Psoas muscle (tissue), 8 donors: ENCODE results near the gene GBP5. TPM values are rescaled to one million over a fixed set of nuclear protein-coding genes. Genes with fewer than 3 reads are reported as not detected.
"Not testable (repeated sequence)": the region's sequence is repeated elsewhere in the genome, so short reads cannot be mapped to it uniquely, and the experiment has no call there.

Experiments used
- ATAC-seq, 4 donors: fragments of 200-7000 bp; cut with Tn5 transposase; one replicate each; pipeline ENCODE4 v1.9.1; 2020; ENCODE audit warnings: moderate library complexity in 3 of 4, mild to moderate bottlenecking in 2 of 4
- DNase-seq, 2 donors: peaks; one replicate each; pipeline ENCODE4 v3.0.0-alpha.2; 2020
- H3K27ac ChIP-seq: fragments of 200-600 bp; one replicate; pipeline ENCODE4 v1.8.0; 2022
- H3K27me3 ChIP-seq, 3 donors: fragments of 200-600 bp in 1 of 3; one replicate each; pipeline versions ENCODE4 v1.6.1 to v1.8.0; 2013 to 2022; ENCODE audit warnings: low read length in 2 of 3, mild to moderate bottlenecking in 2 of 3, moderate library complexity in 1 of 3; ENCODE audit not compliant: insufficient read depth in 3 of 3
- H3K36me3 ChIP-seq, 2 donors: fragments of 200-600 bp in 1 of 2; one replicate each; pipeline versions ENCODE4 v1.6.1 to v1.8.0; 2013 to 2022; ENCODE audit warnings: low read depth in 1 of 2, mild to moderate bottlenecking in 1 of 2, moderate library complexity in 1 of 2; ENCODE audit not compliant: insufficient read depth in 1 of 2
- H3K4me1 ChIP-seq: fragments of 200-600 bp; one replicate; pipeline ENCODE4 v1.8.0; 2022
- H3K4me3 ChIP-seq: fragments of 200-600 bp; one replicate; pipeline ENCODE4 v1.8.0; 2022; ENCODE audit warnings: mild to moderate bottlenecking
- H3K9me3 ChIP-seq: fragments of 200-600 bp; one replicate; pipeline ENCODE4 v1.8.0; 2022
- WGBS, 3 donors: extraction: QIAGEN DNeasy Blood & Tissue Kit; methylation state at CpG; one replicate each; pipeline versions ENCODE4 v1.1.6 to v1.1.7; 2013; 5-methylcytosine and 5-hydroxymethylcytosine counted together
- intact Hi-C, 2 donors: fragments of 100-400 bp; cut with DNase I; formaldehyde crosslinking; loops; one replicate each; pipeline versions ENCODE4 v1.11.0 to v1.14.2; 2022
- long read RNA-seq, 2 donors: library from polyadenylated mRNA; unstranded; transcript quantifications; one replicate each; pipeline ENCODE4 v2.0.0, GENCODE V29; 2021
- polyA plus RNA-seq, 3 donors: library from polyadenylated mRNA; stranded (reverse); fragments of 200-250 nt; gene quantifications; one replicate each; pipeline ENCODE4 v1.2.3, GENCODE V29; 2013
- total RNA-seq, 4 donors: library from RNA; stranded (reverse); fragmentation: NEBNext Ultra II Directional in 2 of 4; extraction: Animal tissue kit (Norgen Biotek cat#: 25700) in 2 of 4; gene quantifications; one replicate each; pipeline versions ENCODE4 v1.2.1 to v1.2.4, GENCODE V29; 2021 to 2023
- TF ChIP-seq, protein P1 (sequence below): fragments of 200-600 bp; IDR thresholded peaks from one replicate; pipeline ENCODE4 v1.8.0; 2022; ENCODE audit warnings: antibody characterized with exemption
- donor health status: healthy with polysubstance abuse.
- donor health status: DM: no; HTN: no; CAD: no; lungs with moderate emphysema.
- donor health status: Bipolar disorder and iron deficiency.
- donor health status: healthy.
- donor health status: DM: yes; HTN: yes; CAD: no.
- donor health status: DM: no; HTN: no; CAD: no.
- donor health status: DM: no; HTN: no; CAD: no.
- donor health status: DM: yes; HTN: yes; CAD: no.

Gene GBP5, protein sequence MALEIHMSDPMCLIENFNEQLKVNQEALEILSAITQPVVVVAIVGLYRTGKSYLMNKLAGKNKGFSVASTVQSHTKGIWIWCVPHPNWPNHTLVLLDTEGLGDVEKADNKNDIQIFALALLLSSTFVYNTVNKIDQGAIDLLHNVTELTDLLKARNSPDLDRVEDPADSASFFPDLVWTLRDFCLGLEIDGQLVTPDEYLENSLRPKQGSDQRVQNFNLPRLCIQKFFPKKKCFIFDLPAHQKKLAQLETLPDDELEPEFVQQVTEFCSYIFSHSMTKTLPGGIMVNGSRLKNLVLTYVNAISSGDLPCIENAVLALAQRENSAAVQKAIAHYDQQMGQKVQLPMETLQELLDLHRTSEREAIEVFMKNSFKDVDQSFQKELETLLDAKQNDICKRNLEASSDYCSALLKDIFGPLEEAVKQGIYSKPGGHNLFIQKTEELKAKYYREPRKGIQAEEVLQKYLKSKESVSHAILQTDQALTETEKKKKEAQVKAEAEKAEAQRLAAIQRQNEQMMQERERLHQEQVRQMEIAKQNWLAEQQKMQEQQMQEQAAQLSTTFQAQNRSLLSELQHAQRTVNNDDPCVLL
- under 1 TPM; 0.29 to 0.74 (median 0.49) TPM for total RNA-seq
- under 1 TPM; 0.16 to 0.21 (median 0.18) TPM for polyA plus RNA-seq
- long read RNA-seq, donor 1, result 0 reads
- long read RNA-seq, donor 2, result 0 reads

DNA sequence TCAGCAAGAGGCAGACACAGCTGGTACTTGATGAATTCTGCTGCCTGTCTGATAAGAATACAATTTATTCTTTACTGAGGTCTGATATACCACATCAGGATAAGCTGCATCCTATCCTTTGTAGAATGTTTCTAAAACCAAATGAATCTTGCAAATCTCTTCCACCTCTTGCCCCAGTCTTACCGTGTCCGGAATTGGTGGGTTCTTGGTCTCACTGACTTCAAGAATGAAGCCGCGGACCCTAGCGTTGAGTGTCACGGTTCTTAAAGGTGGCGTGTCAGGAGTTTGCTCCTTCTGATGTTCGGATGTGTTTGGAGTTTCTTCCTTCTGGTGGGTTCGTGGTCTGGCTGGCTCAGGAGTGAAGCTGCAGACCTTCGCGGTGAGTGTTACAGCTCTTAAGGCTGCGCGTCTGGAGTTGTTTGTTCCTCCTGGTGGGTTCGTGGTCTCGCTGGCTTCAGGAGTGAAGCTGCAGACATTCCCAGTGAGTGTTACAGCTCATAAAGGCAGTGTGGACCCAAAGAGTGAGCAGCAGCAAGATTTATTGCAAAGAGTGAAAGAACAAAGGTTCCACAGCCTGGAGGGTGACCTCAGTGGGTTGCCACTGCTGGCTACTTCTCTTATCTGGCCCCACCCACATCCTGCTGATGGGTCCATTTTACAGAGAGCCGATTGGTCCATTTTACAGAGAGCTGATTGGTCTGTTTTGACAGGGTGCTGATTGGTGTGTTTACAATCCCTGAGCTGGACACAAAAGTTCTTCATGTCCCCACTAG, at the start of gene GBP5:
Gene GBP5, minus strand, starts transcription at position 592 of the 773 bp plus-strand sequence. CDS start 3,305 bp downstream, outside the sequence.
- ATAC-seq, H3K4me3 ChIP-seq, H3K27me3 ChIP-seq, H3K27ac ChIP-seq, intact Hi-C loops, H3K4me1 ChIP-seq, H3K9me3 ChIP-seq, H3K36me3 ChIP-seq: not testable (repeated sequence)
- DNase-seq, result peak; percentile 14 to 48
- WGBS, 3 donors, result 87 to 92% (median 88%) methylated on average over 16 of the region's 16 CpGs

DNA sequence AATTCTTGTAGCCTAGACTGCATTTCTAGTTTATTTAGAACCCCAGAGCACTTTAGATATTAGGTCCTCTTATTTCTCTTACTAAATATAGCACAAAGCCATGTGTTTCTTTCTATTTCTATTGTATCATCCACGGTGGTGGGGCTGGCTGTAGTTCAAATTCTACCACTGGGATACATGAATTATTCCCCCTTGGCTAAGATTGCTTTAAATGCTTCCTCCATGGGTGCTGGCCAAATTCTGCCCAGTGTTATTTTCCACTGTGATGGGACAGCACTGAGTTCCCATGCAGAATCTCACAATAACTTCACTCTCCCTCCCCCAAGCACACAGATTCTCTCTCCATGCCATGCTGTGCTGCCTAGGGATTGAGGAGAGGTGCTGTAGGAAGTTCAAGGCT, 49.7 kb upstream of the GBP5 start:
- H3K27ac ChIP-seq, result no peak overlapping the region
- no peak overlapping the region for H3K4me3 ChIP-seq
- no peaks in the 10 kb centered on the region for H3K4me1 ChIP-seq
- ATAC-seq (no peak), DNase-seq (no peak)
- TF ChIP-seq, protein P1, sequence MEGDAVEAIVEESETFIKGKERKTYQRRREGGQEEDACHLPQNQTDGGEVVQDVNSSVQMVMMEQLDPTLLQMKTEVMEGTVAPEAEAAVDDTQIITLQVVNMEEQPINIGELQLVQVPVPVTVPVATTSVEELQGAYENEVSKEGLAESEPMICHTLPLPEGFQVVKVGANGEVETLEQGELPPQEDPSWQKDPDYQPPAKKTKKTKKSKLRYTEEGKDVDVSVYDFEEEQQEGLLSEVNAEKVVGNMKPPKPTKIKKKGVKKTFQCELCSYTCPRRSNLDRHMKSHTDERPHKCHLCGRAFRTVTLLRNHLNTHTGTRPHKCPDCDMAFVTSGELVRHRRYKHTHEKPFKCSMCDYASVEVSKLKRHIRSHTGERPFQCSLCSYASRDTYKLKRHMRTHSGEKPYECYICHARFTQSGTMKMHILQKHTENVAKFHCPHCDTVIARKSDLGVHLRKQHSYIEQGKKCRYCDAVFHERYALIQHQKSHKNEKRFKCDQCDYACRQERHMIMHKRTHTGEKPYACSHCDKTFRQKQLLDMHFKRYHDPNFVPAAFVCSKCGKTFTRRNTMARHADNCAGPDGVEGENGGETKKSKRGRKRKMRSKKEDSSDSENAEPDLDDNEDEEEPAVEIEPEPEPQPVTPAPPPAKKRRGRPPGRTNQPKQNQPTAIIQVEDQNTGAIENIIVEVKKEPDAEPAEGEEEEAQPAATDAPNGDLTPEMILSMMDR, result no peak
- WGBS, 3 donors, result 2 to 8% (median 3%) methylated on average over 1 of the region's 1 CpG
- H3K27me3 ChIP-seq, result no peaks in the 10 kb centered on the region
- intact Hi-C loops, result no loop called here
- peaks cover 4% of the 10 kb centered on the region for H3K9me3 ChIP-seq
- no peaks in the 10 kb centered on the region for H3K36me3 ChIP-seq

DNA sequence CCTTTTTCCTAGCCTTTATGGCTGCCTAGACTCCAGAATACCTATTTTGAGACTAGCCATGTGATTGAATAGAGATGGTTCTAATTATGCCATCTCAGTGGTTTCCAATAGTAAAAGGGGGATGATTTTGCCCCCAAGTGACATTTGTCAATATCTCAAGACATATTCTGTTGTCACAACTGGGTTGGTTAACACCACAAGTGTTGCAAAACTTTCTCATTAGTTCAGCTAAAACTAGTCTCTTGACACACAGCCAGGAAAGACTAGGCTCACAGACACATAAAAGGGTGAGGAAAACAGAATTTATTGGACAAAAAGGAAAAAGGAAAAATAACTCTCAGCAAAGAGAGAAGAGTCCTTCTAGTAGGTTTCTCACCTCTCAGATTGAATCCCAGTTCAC, 39.9 kb upstream of the GBP5 start:
- no peak for DNase-seq
- intact Hi-C loops, result no loop called here
- Histone ChIP-seq H3K9me3 (peaks cover 10% of the 10 kb centered on the region), H3K4me3 (no peak overlapping the region), H3K4me1 (peaks cover 10% of the 10 kb centered on the region), H3K27ac (no peak overlapping the region), H3K27me3 (no peaks in the 10 kb centered on the region), H3K36me3 (no peaks in the 10 kb centered on the region)
- TF ChIP-seq, protein P1, result no peak
- no peak for ATAC-seq

DNA sequence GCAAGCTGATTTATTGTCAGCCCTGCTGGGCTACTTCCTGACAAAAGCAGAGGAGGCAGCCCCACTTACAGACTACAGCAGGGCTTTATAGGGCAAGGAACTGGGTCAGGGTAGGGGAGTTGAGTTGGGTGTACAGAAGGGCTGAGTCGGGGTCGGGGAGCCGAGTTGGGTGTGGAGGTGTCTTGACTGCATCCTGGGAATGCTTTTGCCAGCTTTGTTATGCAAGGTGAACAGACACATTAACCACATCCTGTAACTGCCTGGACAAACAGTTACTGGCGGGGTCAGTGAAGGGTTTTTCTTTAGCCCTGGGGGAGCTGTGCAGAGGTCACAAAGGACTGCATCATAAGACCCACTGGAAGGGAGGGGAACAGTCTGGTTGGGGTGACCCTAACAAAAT, 39.1 kb upstream of the GBP5 start:
- WGBS, 3 donors, result 67 to 77% (median 68%) methylated on average over 4 of the region's 4 CpGs
- TF ChIP-seq, protein P1, result no peak
- Histone ChIP-seq H3K36me3 (no peaks in the 10 kb centered on the region), H3K9me3 (peaks cover 10% of the 10 kb centered on the region), H3K27ac (no peak overlapping the region), H3K4me1 (peaks cover 10% of the 10 kb centered on the region), H3K4me3 (no peak overlapping the region), H3K27me3 (no peaks in the 10 kb centered on the region)
- intact Hi-C loops, result no loop called here
- DNase-seq, result no peak
- ATAC-seq, result no peak

DNA sequence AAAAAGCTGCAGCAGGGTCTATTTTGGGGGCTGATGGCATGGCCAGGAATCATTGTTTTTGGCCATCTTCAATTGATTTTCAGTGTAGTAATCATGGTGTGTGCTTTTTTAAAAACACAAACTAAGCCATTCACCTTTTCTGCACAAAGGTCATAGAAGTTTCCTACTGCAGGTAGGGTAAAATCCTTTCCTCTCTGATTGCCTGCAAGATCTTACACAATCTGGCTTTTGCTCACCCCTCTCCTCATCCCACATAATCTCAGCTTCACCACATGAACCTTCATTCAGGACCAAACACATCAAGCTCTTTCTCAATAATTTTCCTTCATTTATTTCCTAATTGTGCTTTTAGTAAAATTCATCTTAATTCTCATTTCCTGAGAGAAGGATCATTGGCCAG, 38.3 kb upstream of the GBP5 start:
- Histone ChIP-seq H3K4me3 (no peak overlapping the region), H3K9me3 (peaks cover 9% of the 10 kb centered on the region), H3K27me3 (no peaks in the 10 kb centered on the region), H3K27ac (no peak overlapping the region), H3K36me3 (no peaks in the 10 kb centered on the region), H3K4me1 (peaks cover 10% of the 10 kb centered on the region)
- no peak for DNase-seq
- TF ChIP-seq, protein P1, result no peak
- intact Hi-C loops, result no loop called here
- ATAC-seq, result no peak
